ENCODE measurements around the gene TENM3.

Gene TENM3

DNA sequence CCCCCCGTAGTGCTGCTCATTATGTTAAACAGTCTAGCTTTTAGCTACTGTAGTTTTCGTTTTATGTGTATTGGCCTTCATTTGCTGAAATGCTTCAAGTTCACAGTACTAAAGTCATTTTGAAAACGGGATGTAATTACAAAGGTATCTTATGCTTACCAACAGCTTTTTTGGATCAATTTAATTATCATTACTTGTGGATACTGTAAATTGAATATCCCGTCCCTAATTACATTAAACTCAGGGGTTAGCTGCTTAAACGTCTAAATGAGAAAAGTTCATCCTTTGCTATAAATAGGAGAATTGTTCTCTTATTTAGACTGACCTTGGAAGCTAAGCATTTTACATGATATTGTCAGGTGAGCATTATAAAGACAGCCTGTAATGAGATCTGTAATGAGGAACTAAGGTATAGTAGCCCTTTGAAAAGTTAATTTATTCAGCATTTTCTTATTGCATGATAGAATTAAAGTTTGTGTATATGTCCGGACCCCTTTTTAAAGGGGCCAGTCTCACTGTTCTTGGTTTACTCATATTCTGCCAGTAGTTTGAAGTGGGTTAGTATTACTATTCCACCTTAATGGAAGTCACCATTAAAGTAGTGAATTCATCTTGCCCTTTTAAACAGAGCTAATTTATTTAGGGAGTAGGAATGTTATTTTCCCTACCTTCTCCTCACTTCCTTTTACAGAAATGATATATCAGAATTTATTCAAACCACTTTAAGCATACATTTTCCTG, 252.6 kb downstream of the TENM3 start:
- Histone ChIP-seq H3K9me3 (ENCODE audit: control insufficient read depth, insufficient read depth, low read depth, low read length) (no peaks in the 10 kb centered on the region), H3K36me3 (ENCODE audit: control insufficient read depth in 2 of 2, insufficient read depth in 1 of 2, low read length in 2 of 2) (no peaks in the 10 kb centered on the region), H3K4me1 (ENCODE audit: control insufficient read depth, insufficient read depth, low read length) (peaks cover 14% of the 10 kb centered on the region), H3K4me3 (ENCODE audit: low read depth, low read length) (no peak overlapping the region), H3K27ac (ENCODE audit: extremely low read depth, low read depth, low read length) (no peak overlapping the region)
- ChIA-PET POLR2A (no interaction called here), CTCF (interaction anchor here (1.2 kb wide), 1 partner anchor 11 kb away, joined by 4 read pairs; no protein-coding TSS in a partner anchor)
- TF ChIP-seq WT1 (tag by site-specific recombination; IDR thresholded peaks at IDR 0.05), result peak; percentile 51
- TF ChIP-seq, protein P1, sequence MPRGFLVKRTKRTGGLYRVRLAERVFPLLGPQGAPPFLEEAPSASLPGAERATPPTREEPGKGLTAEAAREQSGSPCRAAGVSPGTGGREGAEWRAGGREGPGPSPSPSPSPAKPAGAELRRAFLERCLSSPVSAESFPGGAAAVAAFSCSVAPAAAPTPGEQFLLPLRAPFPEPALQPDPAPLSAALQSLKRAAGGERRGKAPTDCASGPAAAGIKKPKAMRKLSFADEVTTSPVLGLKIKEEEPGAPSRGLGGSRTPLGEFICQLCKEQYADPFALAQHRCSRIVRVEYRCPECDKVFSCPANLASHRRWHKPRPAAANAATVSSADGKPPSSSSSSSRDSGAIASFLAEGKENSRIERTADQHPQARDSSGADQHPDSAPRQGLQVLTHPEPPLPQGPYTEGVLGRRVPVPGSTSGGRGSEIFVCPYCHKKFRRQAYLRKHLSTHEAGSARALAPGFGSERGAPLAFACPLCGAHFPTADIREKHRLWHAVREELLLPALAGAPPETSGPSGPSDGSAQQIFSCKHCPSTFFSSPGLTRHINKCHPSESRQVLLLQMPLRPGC (tag by site-specific recombination; IDR thresholded peaks at IDR 0.05), result no peak
- TF ChIP-seq ZFP69B (tag by site-specific recombination; IDR thresholded peaks at IDR 0.05), result peak; percentile 81
- no peak for TF ChIP-seq ZNF423 (tag by site-specific recombination; IDR thresholded peaks at IDR 0.05)
- TF ChIP-seq, protein P2, sequence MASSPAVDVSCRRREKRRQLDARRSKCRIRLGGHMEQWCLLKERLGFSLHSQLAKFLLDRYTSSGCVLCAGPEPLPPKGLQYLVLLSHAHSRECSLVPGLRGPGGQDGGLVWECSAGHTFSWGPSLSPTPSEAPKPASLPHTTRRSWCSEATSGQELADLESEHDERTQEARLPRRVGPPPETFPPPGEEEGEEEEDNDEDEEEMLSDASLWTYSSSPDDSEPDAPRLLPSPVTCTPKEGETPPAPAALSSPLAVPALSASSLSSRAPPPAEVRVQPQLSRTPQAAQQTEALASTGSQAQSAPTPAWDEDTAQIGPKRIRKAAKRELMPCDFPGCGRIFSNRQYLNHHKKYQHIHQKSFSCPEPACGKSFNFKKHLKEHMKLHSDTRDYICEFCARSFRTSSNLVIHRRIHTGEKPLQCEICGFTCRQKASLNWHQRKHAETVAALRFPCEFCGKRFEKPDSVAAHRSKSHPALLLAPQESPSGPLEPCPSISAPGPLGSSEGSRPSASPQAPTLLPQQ (tag by site-specific recombination; IDR thresholded peaks at IDR 0.05), result peak; percentile 89

DNA sequence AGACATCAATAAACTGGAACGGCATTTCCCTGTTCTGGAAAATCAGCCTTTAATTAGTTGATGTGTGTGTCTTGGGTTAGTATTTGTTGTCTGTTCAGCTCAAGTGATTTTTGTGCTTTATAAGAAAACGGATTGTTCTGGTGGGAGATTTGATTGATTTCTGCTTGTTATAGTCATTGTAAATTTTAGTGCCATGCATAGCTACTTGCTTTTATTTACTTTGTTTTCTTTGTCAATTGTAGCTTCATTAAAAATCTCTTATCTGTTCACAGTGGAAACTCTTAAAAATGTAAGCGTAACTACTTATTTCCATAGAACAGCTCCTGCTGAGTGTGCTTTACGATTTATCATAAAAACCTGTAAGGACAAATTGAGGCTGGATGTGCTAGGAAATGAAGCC, 253.2 kb downstream of the TENM3 start:
- H3K27ac ChIP-seq (ENCODE audit: extremely low read depth, low read depth, low read length), result no peak overlapping the region
- POLR2A ChIA-PET, result no interaction called here
- CTCF ChIA-PET, result no interaction called here
- TF ChIP-seq, protein P3, sequence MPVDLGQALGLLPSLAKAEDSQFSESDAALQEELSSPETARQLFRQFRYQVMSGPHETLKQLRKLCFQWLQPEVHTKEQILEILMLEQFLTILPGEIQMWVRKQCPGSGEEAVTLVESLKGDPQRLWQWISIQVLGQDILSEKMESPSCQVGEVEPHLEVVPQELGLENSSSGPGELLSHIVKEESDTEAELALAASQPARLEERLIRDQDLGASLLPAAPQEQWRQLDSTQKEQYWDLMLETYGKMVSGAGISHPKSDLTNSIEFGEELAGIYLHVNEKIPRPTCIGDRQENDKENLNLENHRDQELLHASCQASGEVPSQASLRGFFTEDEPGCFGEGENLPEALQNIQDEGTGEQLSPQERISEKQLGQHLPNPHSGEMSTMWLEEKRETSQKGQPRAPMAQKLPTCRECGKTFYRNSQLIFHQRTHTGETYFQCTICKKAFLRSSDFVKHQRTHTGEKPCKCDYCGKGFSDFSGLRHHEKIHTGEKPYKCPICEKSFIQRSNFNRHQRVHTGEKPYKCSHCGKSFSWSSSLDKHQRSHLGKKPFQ (tag by site-specific recombination; IDR thresholded peaks at IDR 0.05), result 0 out of 2 replicates have a peak, but pooled peaks have one; percentile 35
- TF ChIP-seq ZNF302 (tag by site-specific recombination; IDR thresholded peaks at IDR 0.05; ENCODE audit: low read depth), result no peak
- peak; percentile 87 for TF ChIP-seq OSR2 (tag by site-specific recombination; IDR thresholded peaks at IDR 0.05)
- no peak for TF ChIP-seq ZBTB1 (tag by site-specific recombination; IDR thresholded peaks at IDR 0.05)
- 0 out of 2 replicates have a peak, but pooled peaks have one; percentile 44 for TF ChIP-seq KLF10 (tag by site-specific recombination; IDR thresholded peaks at IDR 0.05)
- TF ChIP-seq, protein P4, sequence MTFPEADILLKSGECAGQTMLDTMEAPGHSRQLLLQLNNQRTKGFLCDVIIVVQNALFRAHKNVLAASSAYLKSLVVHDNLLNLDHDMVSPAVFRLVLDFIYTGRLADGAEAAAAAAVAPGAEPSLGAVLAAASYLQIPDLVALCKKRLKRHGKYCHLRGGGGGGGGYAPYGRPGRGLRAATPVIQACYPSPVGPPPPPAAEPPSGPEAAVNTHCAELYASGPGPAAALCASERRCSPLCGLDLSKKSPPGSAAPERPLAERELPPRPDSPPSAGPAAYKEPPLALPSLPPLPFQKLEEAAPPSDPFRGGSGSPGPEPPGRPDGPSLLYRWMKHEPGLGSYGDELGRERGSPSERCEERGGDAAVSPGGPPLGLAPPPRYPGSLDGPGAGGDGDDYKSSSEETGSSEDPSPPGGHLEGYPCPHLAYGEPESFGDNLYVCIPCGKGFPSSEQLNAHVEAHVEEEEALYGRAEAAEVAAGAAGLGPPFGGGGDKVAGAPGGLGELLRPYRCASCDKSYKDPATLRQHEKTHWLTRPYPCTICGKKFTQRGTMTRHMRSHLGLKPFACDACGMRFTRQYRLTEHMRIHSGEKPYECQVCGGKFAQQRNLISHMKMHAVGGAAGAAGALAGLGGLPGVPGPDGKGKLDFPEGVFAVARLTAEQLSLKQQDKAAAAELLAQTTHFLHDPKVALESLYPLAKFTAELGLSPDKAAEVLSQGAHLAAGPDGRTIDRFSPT (tag by site-specific recombination; IDR thresholded peaks at IDR 0.05), result 0 out of 2 replicates have a peak, but pooled peaks have one; percentile 15
- TF ChIP-seq, protein P5, sequence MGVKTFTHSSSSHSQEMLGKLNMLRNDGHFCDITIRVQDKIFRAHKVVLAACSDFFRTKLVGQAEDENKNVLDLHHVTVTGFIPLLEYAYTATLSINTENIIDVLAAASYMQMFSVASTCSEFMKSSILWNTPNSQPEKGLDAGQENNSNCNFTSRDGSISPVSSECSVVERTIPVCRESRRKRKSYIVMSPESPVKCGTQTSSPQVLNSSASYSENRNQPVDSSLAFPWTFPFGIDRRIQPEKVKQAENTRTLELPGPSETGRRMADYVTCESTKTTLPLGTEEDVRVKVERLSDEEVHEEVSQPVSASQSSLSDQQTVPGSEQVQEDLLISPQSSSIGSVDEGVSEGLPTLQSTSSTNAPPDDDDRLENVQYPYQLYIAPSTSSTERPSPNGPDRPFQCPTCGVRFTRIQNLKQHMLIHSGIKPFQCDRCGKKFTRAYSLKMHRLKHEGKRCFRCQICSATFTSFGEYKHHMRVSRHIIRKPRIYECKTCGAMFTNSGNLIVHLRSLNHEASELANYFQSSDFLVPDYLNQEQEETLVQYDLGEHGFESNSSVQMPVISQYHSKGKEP (tag by site-specific recombination; IDR thresholded peaks at IDR 0.05), result peak; percentile 32; the same call in 1 of the 2 replicates
- peak; percentile 71; the same call in 1 of the 2 replicates for TF ChIP-seq WT1 (tag by site-specific recombination; IDR thresholded peaks at IDR 0.05)
- TF ChIP-seq ZBTB8A (tag by site-specific recombination; IDR thresholded peaks at IDR 0.05), result 0 out of 2 replicates have a peak, but pooled peaks have one; percentile 17
- TF ChIP-seq, protein P6, sequence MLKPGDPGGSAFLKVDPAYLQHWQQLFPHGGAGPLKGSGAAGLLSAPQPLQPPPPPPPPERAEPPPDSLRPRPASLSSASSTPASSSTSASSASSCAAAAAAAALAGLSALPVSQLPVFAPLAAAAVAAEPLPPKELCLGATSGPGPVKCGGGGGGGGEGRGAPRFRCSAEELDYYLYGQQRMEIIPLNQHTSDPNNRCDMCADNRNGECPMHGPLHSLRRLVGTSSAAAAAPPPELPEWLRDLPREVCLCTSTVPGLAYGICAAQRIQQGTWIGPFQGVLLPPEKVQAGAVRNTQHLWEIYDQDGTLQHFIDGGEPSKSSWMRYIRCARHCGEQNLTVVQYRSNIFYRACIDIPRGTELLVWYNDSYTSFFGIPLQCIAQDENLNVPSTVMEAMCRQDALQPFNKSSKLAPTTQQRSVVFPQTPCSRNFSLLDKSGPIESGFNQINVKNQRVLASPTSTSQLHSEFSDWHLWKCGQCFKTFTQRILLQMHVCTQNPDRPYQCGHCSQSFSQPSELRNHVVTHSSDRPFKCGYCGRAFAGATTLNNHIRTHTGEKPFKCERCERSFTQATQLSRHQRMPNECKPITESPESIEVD (tag by site-specific recombination; IDR thresholded peaks at IDR 0.05), result peak; percentile 97
- peak; percentile 79 for TF ChIP-seq FEZF1 (tag by site-specific recombination; IDR thresholded peaks at IDR 0.05)
- TF ChIP-seq ZNF596 (tag by site-specific recombination; IDR thresholded peaks at IDR 0.05), result 0 out of 2 replicates have a peak, but pooled peaks have one; percentile 10
- TF ChIP-seq, protein P7, sequence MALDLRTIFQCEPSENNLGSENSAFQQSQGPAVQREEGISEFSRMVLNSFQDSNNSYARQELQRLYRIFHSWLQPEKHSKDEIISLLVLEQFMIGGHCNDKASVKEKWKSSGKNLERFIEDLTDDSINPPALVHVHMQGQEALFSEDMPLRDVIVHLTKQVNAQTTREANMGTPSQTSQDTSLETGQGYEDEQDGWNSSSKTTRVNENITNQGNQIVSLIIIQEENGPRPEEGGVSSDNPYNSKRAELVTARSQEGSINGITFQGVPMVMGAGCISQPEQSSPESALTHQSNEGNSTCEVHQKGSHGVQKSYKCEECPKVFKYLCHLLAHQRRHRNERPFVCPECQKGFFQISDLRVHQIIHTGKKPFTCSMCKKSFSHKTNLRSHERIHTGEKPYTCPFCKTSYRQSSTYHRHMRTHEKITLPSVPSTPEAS (tag by site-specific recombination; IDR thresholded peaks at IDR 0.05), result no peak
- peak; percentile 83; the same call in 1 of the 2 replicates for TF ChIP-seq BCL11B (tag by site-specific recombination; IDR thresholded peaks at IDR 0.05; ENCODE audit: low read depth)
- no peak for TF ChIP-seq ZNF768 (tag by site-specific recombination; IDR thresholded peaks at IDR 0.05)
- TF ChIP-seq GLI2 (tag by site-specific recombination; IDR thresholded peaks at IDR 0.05; ENCODE audit: borderline replicate concordance, low read depth), result peak; percentile 37; the same call in 1 of the 2 replicates
- TF ChIP-seq GFI1B (tag by site-specific recombination; IDR thresholded peaks at IDR 0.05), result peak; percentile 21; the same call in 1 of the 2 replicates

More for the DNA sequence above, 253.2 kb downstream of the TENM3 start:
- H3K4me1 ChIP-seq (ENCODE audit: control insufficient read depth, insufficient read depth, low read length), result peaks cover 14% of the 10 kb centered on the region
- H3K36me3 ChIP-seq (ENCODE audit: control insufficient read depth in 2 of 2, insufficient read depth in 1 of 2, low read length in 2 of 2), result no peaks in the 10 kb centered on the region
- H3K4me3 ChIP-seq (ENCODE audit: low read depth, low read length), result no peak overlapping the region
- no peaks in the 10 kb centered on the region for H3K9me3 ChIP-seq (ENCODE audit: control insufficient read depth, insufficient read depth, low read depth, low read length)
